Stimulated activated CD4-positive, alpha-beta T cell treated with anti-CD3 and anti-CD28 coated beads, Interleukin-4, amount 100 ng/mL, for 48 hours (primary cell): ENCODE results near the gene RABL3.
"Not testable (repeated sequence)": the region's sequence is repeated elsewhere in the genome, so short reads cannot be mapped to it uniquely, and the experiment has no call there.

Experiments used
- DNase-seq, 2 donors: peaks; one replicate each; pipeline ENCODE4 v3.0.0-alpha.2; 2020; ENCODE audit warnings: low read depth in 2 of 2

Gene RABL3

GRCh38 chr3:120683213-120683612 lies 59.1 kb downstream of the RABL3 start:
- DNase-seq, result no peak

- no peak for DNase-seq
Measured at GRCh38 chr3:120682095-120682681, 60.1 kb downstream of the RABL3 start, which contains the start of gene HGD. HGD (minus strand) TSS chr3:120682239; CDS start chr3:120682111, 128 bp downstream.

GRCh38 chr3:120681506-120682038 lies 60.7 kb downstream of the RABL3 start:
- DNase-seq, result no peak

GRCh38 chr3:120681018-120681417 lies 61.3 kb downstream of the RABL3 start:
- no peak for DNase-seq

- no peak for DNase-seq
Measured at GRCh38 chr3:120680193-120680894, 62.0 kb downstream of the RABL3 start.

- DNase-seq, result no peak
Measured at GRCh38 chr3:120678984-120679383, 63.3 kb downstream of the RABL3 start.

- no peak for DNase-seq
Measured at GRCh38 chr3:120678331-120678947, 63.9 kb downstream of the RABL3 start.

- not testable (repeated sequence) for DNase-seq
Measured at GRCh38 chr3:120677193-120677592, 65.1 kb downstream of the RABL3 start.

GRCh38 chr3:120673116-120673515 lies 69.2 kb downstream of the RABL3 start:
- DNase-seq, result no peak

- DNase-seq, result no peak
Measured at GRCh38 chr3:120670576-120670975, 71.7 kb downstream of the RABL3 start.

- DNase-seq, result no peak
Measured at GRCh38 chr3:120664926-120665325, 77.4 kb downstream of the RABL3 start.

GRCh38 chr3:120661945-120662344 lies 80.4 kb downstream of the RABL3 start:
- no peak for DNase-seq

- DNase-seq, result no peak
Measured at GRCh38 chr3:120661106-120661905, 81.0 kb downstream of the RABL3 start.

GRCh38 chr3:120659834-120660233 lies 82.5 kb downstream of the RABL3 start:
- DNase-seq, result no peak

GRCh38 chr3:120659285-120659684 lies 83.0 kb downstream of the RABL3 start:
- no peak for DNase-seq

- DNase-seq, result no peak
Measured at GRCh38 chr3:120652896-120653545, 89.3 kb downstream of the RABL3 start.

- no peak for DNase-seq
Measured at GRCh38 chr3:120652281-120652680, 90.0 kb downstream of the RABL3 start.

- DNase-seq, result no peak
Measured at GRCh38 chr3:120650311-120650710, 92.0 kb downstream of the RABL3 start.

GRCh38 chr3:120649830-120650233 lies 92.5 kb downstream of the RABL3 start:
- no peak for DNase-seq

GRCh38 chr3:120648290-120648689 lies 94.0 kb downstream of the RABL3 start:
- no peak for DNase-seq

- no peak for DNase-seq
Measured at GRCh38 chr3:120646771-120647432, 95.4 kb downstream of the RABL3 start.
